A549 treated with CORT108297 at 1 μM for 4 hours (cell line): ENCODE measurements around the gene OR5AL1. TPM values are rescaled to one million over a fixed set of nuclear protein-coding genes. Genes with fewer than 3 reads are reported as not detected.

Experiments
- total RNA-seq: library from RNA; stranded (reverse); fragments of 200-300 nt; extraction: Qiagen RNA extraction; gene quantifications from 5 replicates; pipeline ENCODE4 v1.2.3, GENCODE V29; 2022

OR5AL1 gene
- not detected in 5 replicates for total RNA-seq

DNA sequence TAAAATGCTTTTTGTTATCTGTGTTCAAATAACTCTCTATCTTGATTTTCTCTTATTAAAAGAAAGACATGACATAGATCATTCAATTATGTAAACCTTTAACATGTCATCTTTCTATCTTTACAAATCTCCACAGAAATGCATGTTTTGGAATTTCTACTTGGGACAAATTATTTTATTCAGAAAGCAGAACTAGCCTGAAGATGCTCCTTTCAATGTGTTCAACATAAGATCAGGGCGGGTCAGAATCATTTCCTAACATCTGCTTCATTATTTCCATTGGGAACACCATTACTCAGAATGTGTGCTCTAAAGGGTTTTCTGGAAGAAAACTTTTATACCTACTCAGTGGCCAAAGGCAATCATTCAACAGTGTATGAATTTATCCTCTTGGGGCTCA, at the start of gene OR5AL1:
Gene OR5AL1 (plus strand): TSS at position 301 of the 400 bp plus-strand sequence.

DNA sequence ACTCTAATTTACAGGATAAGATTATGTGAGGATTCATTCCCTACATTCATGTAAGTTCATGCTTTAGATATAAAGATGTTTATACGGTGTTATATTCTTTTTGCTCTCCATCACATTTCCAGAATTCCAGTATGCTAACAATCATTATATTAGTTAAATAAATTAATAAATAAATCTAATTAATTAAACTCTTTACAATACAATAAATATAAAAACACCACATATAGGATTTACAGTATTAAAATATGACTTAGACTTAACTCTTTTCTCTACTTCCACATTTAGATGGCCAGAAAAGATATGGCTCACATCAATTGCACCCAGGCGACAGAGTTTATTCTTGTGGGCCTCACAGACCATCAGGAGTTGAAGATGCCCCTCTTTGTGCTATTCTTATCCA, 37.2 kb upstream of the OR5AL1 start, which contains the start of gene OR8U1:
Gene OR8U1 (plus strand): TSS at position 301 of the 400 bp plus-strand sequence. CDS start 0 bp downstream, at position 301.

Other genes starting within 250 kb of the OR5AL1 start
- not detected in 5 replicates for gene OR5J2, start 236.1 kb upstream of the OR5AL1 start, total RNA-seq
- not detected in 5 replicates for gene OR5T2, start 178.4 kb upstream of the OR5AL1 start, total RNA-seq
- gene OR5T3, start 160.4 kb upstream of the OR5AL1 start, total RNA-seq = not detected in 5 replicates
- gene OR5T1, start 138.5 kb upstream of the OR5AL1 start, total RNA-seq = not detected in 5 replicates
- not detected in 5 replicates for gene OR8H1, start 120.4 kb upstream of the OR5AL1 start, total RNA-seq
- gene OR8K3, start 97.6 kb upstream of the OR5AL1 start, total RNA-seq = not detected in 5 replicates
- not detected in 5 replicates for gene OR8K1, start 66.7 kb upstream of the OR5AL1 start, total RNA-seq
- gene OR8J1, start 58.4 kb upstream of the OR5AL1 start, total RNA-seq = not detected in 5 replicates
- gene OR8U1, start 37.1 kb upstream of the OR5AL1 start, total RNA-seq = not detected in 5 replicates
- gene OR5M3, start 60.7 kb downstream of the OR5AL1 start, total RNA-seq = not detected in 5 replicates
- not detected in 5 replicates for gene OR5M8, start 78.7 kb downstream of the OR5AL1 start, total RNA-seq
- gene OR5M11, start 130.6 kb downstream of the OR5AL1 start, total RNA-seq = not detected in 5 replicates
- gene OR5M10, start 165.0 kb downstream of the OR5AL1 start, total RNA-seq = not detected in 5 replicates
- not detected in 5 replicates for gene OR5M1, start 202.2 kb downstream of the OR5AL1 start, total RNA-seq
- gene OR5AP2, start 229.7 kb downstream of the OR5AL1 start, total RNA-seq = not detected in 5 replicates